T-helper 2 cell treated with Interferon-gamma antibody and Interleukin-4, amounts not matched to agents 100 ng/mL and 5 ng/mL, for 36 hours (primary cell): ENCODE data around the gene ZMIZ1. TPM values are rescaled to one million over a fixed set of nuclear protein-coding genes. Genes with fewer than 3 reads are reported as not detected.
"Not testable (repeated sequence)": the region's sequence is repeated elsewhere in the genome, so short reads cannot be mapped to it uniquely, and the experiment has no call there.

ENCODE experiments used
- intact Hi-C: fragments of 100-400 bp; cut with micrococcal nuclease; formaldehyde crosslinking; loops from one replicate; pipeline ENCODE4 v1.15.1; 2023
- total RNA-seq: library from RNA; stranded (reverse); gene quantifications from 2 replicates; pipeline ENCODE4 v1.2.3, GENCODE V29; 2022

ZMIZ1 gene
- total RNA-seq, 1 donor from 2014 or later = 45.8 TPM

GRCh38 chr10:79274279-79275104 lies 205.7 kb downstream of the ZMIZ1 start:
- intact Hi-C loops = no loop called here

- intact Hi-C loops = no loop called here
Measured at GRCh38 chr10:79275105-79275430, 206.3 kb downstream of the ZMIZ1 start.

GRCh38 chr10:79275431-79275851 lies 206.7 kb downstream of the ZMIZ1 start:
- intact Hi-C loops = no loop called here

GRCh38 chr10:79277579-79278269 lies 209.0 kb downstream of the ZMIZ1 start:
- intact Hi-C loops = no loop called here

- intact Hi-C loops = not testable (repeated sequence)
Measured at GRCh38 chr10:79279047-79279446, 210.3 kb downstream of the ZMIZ1 start.

- intact Hi-C loops = no loop called here
Measured at GRCh38 chr10:79280956-79281355, 212.2 kb downstream of the ZMIZ1 start.

- intact Hi-C loops = no loop called here
Measured at GRCh38 chr10:79282388-79282787, 213.6 kb downstream of the ZMIZ1 start.

- intact Hi-C loops = no loop called here
Measured at GRCh38 chr10:79283616-79284015, 214.8 kb downstream of the ZMIZ1 start.

GRCh38 chr10:79284158-79284871 lies 215.5 kb downstream of the ZMIZ1 start:
- intact Hi-C loops = no loop called here

- intact Hi-C loops = loop anchor here (1.0 to 5.0 kb wide), 4 partner anchors 32 to 162 kb away; partner anchors contain the start of genes PPIF and ZCCHC24
Measured at GRCh38 chr10:79285315-79286197, 216.8 kb downstream of the ZMIZ1 start.

- intact Hi-C loops = loop anchor here (1.0 to 5.0 kb wide), 3 partner anchors 31 to 161 kb away; partner anchors contain the start of genes PPIF and ZCCHC24
Measured at GRCh38 chr10:79286318-79286951, 217.7 kb downstream of the ZMIZ1 start.

- intact Hi-C loops = loop anchor here (5.0 kb wide), 1 partner anchor 159 kb away; the partner anchor contains the start of gene ZCCHC24
Measured at GRCh38 chr10:79287973-79288723, 219.4 kb downstream of the ZMIZ1 start.

- intact Hi-C loops = loop anchor here (5.0 kb wide), 1 partner anchor 158 kb away; the partner anchor contains the start of gene ZCCHC24
Measured at GRCh38 chr10:79289801-79290200, 221.0 kb downstream of the ZMIZ1 start.

GRCh38 chr10:79292026-79292766 lies 223.4 kb downstream of the ZMIZ1 start:
- intact Hi-C loops = no loop called here

- intact Hi-C loops = no loop called here
Measured at GRCh38 chr10:79292891-79293746, 224.4 kb downstream of the ZMIZ1 start.

GRCh38 chr10:79293841-79294581 lies 225.2 kb downstream of the ZMIZ1 start:
- intact Hi-C loops = no loop called here

- intact Hi-C loops = no loop called here
Measured at GRCh38 chr10:79295563-79295962, 226.8 kb downstream of the ZMIZ1 start.
